Gastrocnemius medialis (tissue), 4 donors: ENCODE results near the gene HBEGF. TPM values are rescaled to one million over a fixed set of nuclear protein-coding genes. Genes with fewer than 3 reads are reported as not detected.

Source experiments
- ATAC-seq, 2 donors: fragments of 150-250 bp; one replicate each; pipeline ENCODE4 v1.9.1; 2016
- DNase-seq, 2 donors: peaks; one replicate each; pipeline ENCODE4 v3.0.0-alpha.2; 2019
- H3K27ac ChIP-seq, 4 donors: fragments of 200-600 bp; sonication (generic); 1 replicate in 1 of 4; 2 replicates in 3 of 4; pipeline ENCODE4 v1.5.1; 2016 to 2018; ENCODE audit warnings: mild to moderate bottlenecking in 2 of 4, moderate library complexity in 1 of 4
- H3K27me3 ChIP-seq, 3 donors: fragments of 200-600 bp; sonication (generic) in 2 of 3; 1 replicate in 1 of 3; 2 replicates in 2 of 3; pipeline versions ENCODE4 v1.5.1 to v1.6.0; 2016 to 2019; ENCODE audit warnings: mild to moderate bottlenecking in 1 of 3, moderate library complexity in 1 of 3
- H3K36me3 ChIP-seq, 2 donors: fragments of 200-600 bp; sonication (generic) in 1 of 2; one replicate each; pipeline ENCODE4 v1.5.1; 2017 to 2018
- H3K4me1 ChIP-seq, 2 donors: fragments of 200-600 bp; sonication (generic) in 1 of 2; one replicate each; pipeline ENCODE4 v1.5.1; 2016 to 2017; ENCODE audit warnings: mild to moderate bottlenecking in 2 of 2
- H3K4me3 ChIP-seq, 4 donors: fragments of 200-600 bp; sonication (generic) in 3 of 4; 1 replicate in 1 of 4; 2 replicates in 3 of 4; pipeline ENCODE4 v1.5.1; 2016 to 2019; ENCODE audit warnings: mild to moderate bottlenecking in 2 of 4
- H3K9me3 ChIP-seq, 3 donors: fragments of 200-600 bp; sonication (generic) in 2 of 3; 1 replicate in 1 of 3; 2 replicates in 2 of 3; pipeline ENCODE4 v1.5.1; 2016 to 2019
- POLR2A ChIP-seq, 2 donors: fragments of 450-650 bp; IDR thresholded peaks; one replicate each; pipeline ENCODE4 v1.6.1; 2017; ENCODE audit warnings: antibody characterized with exemption in 2 of 2, mild to moderate bottlenecking in 2 of 2, moderate library complexity in 2 of 2
- in situ Hi-C, 4 donors: fragments of 200-750 bp; cut with MboI; loops; one replicate each; pipeline versions ENCODE4 v1.15.0 to v1.8.0; 2017; ENCODE audit warnings: low sequenced_read_pairs in 4 of 4
- intact Hi-C: fragments of 100-400 bp; cut with DNase I; formaldehyde crosslinking; loops from one replicate; pipeline ENCODE4 v1.15.1; 2023; ENCODE audit warnings: low total_unique reads
- total RNA-seq, 4 donors: library from RNA; depleted of rRNA; stranded (reverse); fragments of >200 nt; gene quantifications; one replicate each; pipeline versions ENCODE4 v1.1.0 to v1.2.3, GENCODE V29; 2016
- TF ChIP-seq, protein P1 (sequence below), 5 experiments: fragments of 450-650 bp in 3 of 5; fragments of 200-600 bp in 2 of 5; sonication (generic) in 2 of 5; IDR thresholded peaks in 4 of 5; conservative IDR thresholded peaks in 1 of 5; 1 replicate in 4 of 5; 2 replicates in 1 of 5; pipeline ENCODE4 v1.5.1; 2016 to 2019; ENCODE audit warnings: antibody characterized with exemption in 5 of 5, mild to moderate bottlenecking in 3 of 5, moderate library complexity in 3 of 5

Gene HBEGF
- total RNA-seq, 4 donors from 2014 or later: 5.3 to 22.2 (median 17.6) TPM

DNA sequence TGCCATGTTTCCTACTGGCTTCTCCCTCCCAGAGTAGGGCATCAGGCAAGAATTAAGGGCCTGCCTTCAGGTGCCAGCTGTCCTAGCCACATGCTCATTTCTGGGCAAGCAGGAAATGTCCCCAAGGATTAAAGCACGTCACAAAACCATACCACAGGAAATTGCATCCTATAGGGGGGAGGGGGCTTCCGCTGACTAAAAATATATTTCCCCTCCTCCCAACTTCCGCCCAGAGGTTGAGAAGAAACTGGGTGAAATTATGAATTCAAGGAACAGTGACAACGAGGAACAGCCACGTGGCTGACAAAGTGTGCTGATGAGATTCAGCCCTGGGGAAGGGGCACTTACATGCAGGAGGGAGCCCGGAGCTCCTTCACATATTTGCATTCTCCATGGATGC, 4.1 kb downstream of the HBEGF start:
- no peak for ATAC-seq
- Histone ChIP-seq H3K4me1 (peaks cover 76 to 88% of the 10 kb centered on the region in 2 donors), H3K4me3 (no peak overlapping the region), H3K27me3 (no peaks in the 10 kb centered on the region), H3K36me3 (no peaks in the 10 kb centered on the region), H3K9me3 (no peaks in the 10 kb centered on the region), H3K27ac (peak overlapping the region; percentile 91 to 97 (median 94))
- in situ Hi-C loops: no loop called here
- intact Hi-C loops: no loop called here
- peak in 1 of 2 donors; percentile 35 for DNase-seq
- no peak for TF ChIP-seq POLR2A (IDR thresholded peaks at IDR 0.05)

DNA sequence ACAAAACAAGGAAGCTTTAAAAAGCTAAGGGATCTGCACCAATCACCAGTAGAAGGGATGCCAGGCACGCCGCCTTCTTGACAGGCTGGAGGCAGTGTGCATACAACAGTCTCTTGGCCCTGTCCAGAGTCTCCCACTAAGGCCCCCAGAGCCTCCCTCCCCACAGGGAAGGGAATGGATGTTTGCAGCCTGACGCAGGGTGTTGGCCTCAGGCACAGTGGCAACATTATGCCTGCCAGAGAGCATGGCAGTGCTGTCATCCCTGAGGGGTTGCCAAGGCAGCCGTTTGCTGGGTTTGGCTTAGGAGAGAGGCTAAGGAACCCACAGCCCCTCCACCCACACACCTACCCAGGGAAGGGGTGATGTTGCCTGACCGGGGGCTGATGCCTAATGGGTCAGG, 4.8 kb downstream of the HBEGF start:
- no peaks in the 10 kb centered on the region for H3K27me3 ChIP-seq
- H3K27ac ChIP-seq: peak overlapping the region; percentile 91 to 97 (median 94)
- H3K4me1 ChIP-seq: peaks cover 78 to 91% of the 10 kb centered on the region in 2 donors
- ATAC-seq (peak; percentile 15 to 18), DNase-seq (peak; percentile 50 to 68)
- intact Hi-C loops (no loop called here), in situ Hi-C loops (no loop called here)
- no peak for TF ChIP-seq POLR2A (IDR thresholded peaks at IDR 0.05)
- TF ChIP-seq, protein P1, sequence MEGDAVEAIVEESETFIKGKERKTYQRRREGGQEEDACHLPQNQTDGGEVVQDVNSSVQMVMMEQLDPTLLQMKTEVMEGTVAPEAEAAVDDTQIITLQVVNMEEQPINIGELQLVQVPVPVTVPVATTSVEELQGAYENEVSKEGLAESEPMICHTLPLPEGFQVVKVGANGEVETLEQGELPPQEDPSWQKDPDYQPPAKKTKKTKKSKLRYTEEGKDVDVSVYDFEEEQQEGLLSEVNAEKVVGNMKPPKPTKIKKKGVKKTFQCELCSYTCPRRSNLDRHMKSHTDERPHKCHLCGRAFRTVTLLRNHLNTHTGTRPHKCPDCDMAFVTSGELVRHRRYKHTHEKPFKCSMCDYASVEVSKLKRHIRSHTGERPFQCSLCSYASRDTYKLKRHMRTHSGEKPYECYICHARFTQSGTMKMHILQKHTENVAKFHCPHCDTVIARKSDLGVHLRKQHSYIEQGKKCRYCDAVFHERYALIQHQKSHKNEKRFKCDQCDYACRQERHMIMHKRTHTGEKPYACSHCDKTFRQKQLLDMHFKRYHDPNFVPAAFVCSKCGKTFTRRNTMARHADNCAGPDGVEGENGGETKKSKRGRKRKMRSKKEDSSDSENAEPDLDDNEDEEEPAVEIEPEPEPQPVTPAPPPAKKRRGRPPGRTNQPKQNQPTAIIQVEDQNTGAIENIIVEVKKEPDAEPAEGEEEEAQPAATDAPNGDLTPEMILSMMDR (IDR thresholded peaks at IDR 0.05 in 4 of 5, conservative IDR thresholded peaks at IDR 0.05 in 1 of 5): no peak
- H3K36me3 ChIP-seq: no peaks in the 10 kb centered on the region
- H3K4me3 ChIP-seq: no peak overlapping the region
- no peaks in the 10 kb centered on the region for H3K9me3 ChIP-seq

DNA sequence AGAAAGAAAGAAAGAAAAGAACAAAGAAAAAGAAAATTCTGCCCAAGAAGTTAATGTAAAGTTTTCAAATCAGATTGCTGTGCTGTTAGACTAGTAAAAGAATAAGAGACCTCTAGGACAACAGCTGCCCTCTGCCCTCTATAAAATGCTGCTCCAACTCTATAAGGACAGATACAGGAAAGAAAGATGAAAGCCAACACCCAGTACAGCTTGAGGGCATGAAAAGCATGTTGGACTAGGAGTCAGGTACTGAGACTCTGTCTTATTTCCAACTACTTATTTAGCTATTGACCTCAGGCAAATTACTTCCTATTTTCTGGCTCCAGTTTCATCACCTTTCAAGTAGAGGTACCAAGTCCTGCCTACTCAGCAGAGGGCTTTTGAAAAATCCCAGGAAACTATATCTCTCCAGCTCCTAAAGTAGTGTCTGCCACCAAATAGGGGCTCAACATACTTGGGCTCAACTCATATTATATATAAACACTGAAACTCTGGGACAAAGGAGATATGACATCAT, 5.7 kb downstream of the HBEGF start:
- Histone ChIP-seq H3K4me1 (peaks cover 87 to 99% of the 10 kb centered on the region in 2 donors), H3K4me3 (no peak overlapping the region), H3K27ac (peak overlapping the region; percentile 91 to 97 (median 94)), H3K27me3 (no peaks in the 10 kb centered on the region), H3K9me3 (no peaks in the 10 kb centered on the region), H3K36me3 (peaks cover 0 to 2% of the 10 kb centered on the region in 2 donors)
- DNase-seq (no peak), ATAC-seq (no peak)
- TF ChIP-seq POLR2A (IDR thresholded peaks at IDR 0.05): no peak
- TF ChIP-seq, protein P1 (IDR thresholded peaks at IDR 0.05 in 4 of 5, conservative IDR thresholded peaks at IDR 0.05 in 1 of 5): no peak
- intact Hi-C loops: no loop called here
- in situ Hi-C loops: no loop called here

DNA sequence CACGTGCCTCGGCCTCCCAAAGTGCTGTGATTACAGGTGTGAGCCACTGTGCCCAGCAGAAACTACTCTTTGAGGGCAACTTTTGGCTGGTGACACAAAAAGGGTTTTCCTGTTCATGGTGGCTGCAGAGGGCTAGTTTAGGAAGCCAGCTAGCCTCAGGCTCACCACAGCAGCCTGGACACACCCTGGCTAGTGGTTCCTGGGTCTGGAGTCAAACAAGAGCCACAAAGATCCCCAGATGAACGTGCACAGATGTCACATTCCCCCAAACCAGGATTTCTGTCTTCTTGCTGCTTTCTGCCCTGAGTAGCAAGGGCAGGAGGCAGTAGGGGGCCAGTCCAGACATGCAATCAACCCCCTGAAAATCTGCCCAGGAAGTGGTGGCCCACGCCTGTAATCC, 6.8 kb downstream of the HBEGF start:
- no peak for TF ChIP-seq POLR2A (IDR thresholded peaks at IDR 0.05)
- TF ChIP-seq, protein P1 (IDR thresholded peaks at IDR 0.05 in 4 of 5, conservative IDR thresholded peaks at IDR 0.05 in 1 of 5): no peak
- Histone ChIP-seq H3K4me1 (peaks cover 80 to 95% of the 10 kb centered on the region in 2 donors), H3K27me3 (no peaks in the 10 kb centered on the region), H3K36me3 (peaks cover 0 to 10% of the 10 kb centered on the region in 2 donors), H3K27ac (peak overlapping the region; percentile 91 to 97 (median 94)), H3K4me3 (no peak overlapping the region), H3K9me3 (no peaks in the 10 kb centered on the region)
- no peak for DNase-seq
- intact Hi-C loops: no loop called here
- in situ Hi-C loops: loop anchor here in 1 of 4 donors (5.0 kb wide), 1 partner anchor 37 kb away; the partner anchor contains the start of gene PFDN1
- ATAC-seq: no peak

DNA sequence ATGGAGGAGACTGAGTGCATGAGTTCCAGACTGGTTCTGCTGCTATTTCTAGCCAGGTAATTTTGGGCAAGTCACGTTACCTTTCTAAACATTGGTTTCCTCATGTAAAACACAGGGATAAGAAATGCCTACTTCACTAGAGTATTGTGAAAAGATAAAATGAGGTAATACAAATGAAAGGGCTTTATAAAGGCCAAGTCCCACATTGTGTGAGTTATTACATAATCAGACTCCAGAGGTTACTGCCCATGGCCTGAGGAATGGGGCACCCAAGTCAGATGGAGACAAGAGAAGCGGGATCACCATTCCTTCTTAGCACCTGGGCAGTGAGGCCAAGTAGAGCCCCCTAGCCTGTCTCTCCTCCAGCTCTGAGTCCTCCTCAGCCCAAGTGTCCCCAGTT, 7.5 kb downstream of the HBEGF start:
- Histone ChIP-seq H3K4me1 (peaks cover 73 to 92% of the 10 kb centered on the region in 2 donors), H3K27ac (peak overlapping the region; percentile 91 to 97 (median 94)), H3K36me3 (peaks cover 0 to 17% of the 10 kb centered on the region in 2 donors), H3K27me3 (no peaks in the 10 kb centered on the region), H3K9me3 (no peaks in the 10 kb centered on the region), H3K4me3 (no peak overlapping the region)
- in situ Hi-C loops (loop anchor here in 1 of 4 donors (5.0 kb wide), 1 partner anchor 37 kb away; the partner anchor contains the start of gene PFDN1), intact Hi-C loops (no loop called here)
- TF ChIP-seq POLR2A (IDR thresholded peaks at IDR 0.05): no peak
- TF ChIP-seq, protein P1 (IDR thresholded peaks at IDR 0.05 in 4 of 5, conservative IDR thresholded peaks at IDR 0.05 in 1 of 5): no peak
- ATAC-seq (no peak), DNase-seq (no peak)
